Measurements from ENCODE around the gene HSD17B14.

DNA sequence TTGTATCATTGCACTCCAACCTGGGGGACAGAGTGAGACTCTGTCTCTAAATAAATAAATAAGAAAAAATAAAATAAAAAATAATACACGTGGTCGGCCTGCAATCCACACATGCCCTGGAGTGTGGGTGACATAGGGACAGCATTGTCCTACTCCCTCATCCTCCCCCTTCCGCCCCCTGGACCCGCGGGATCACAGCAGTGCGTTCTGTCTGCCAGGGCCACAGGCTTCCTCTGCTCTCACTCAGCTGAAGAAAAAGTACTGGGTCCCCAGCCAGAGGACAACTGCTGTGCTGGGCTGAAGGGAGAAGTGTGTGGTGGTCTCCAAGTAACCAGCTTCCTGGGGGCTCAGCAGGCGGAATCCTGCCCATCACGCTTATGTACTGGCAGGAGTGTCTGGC lies 31.8 kb downstream of the HSD17B14 start:
- TF ChIP-seq POLR2AphosphoS5 (IDR thresholded peaks at IDR 0.05; ENCODE audit: low read depth) (no peak), JUNB (IDR thresholded peaks at IDR 0.05; ENCODE audit: unreplicated experiment) (no peak), EZH2 (IDR thresholded peaks at IDR 0.05; ENCODE audit: low read depth, unreplicated experiment) (no peak), CREB1 (CRISPR knock-in tag; IDR thresholded peaks at IDR 0.05; ENCODE audit: low read depth) (no peak), NANOG (IDR thresholded peaks at IDR 0.05; ENCODE audit: borderline replicate concordance) (no peak), EZH2phosphoT487 (IDR thresholded peaks at IDR 0.05; ENCODE audit: unreplicated experiment) (no peak), ZNF114 (CRISPR knock-in tag; IDR thresholded peaks at IDR 0.05) (no peak)
- TF ChIP-seq, protein P1, sequence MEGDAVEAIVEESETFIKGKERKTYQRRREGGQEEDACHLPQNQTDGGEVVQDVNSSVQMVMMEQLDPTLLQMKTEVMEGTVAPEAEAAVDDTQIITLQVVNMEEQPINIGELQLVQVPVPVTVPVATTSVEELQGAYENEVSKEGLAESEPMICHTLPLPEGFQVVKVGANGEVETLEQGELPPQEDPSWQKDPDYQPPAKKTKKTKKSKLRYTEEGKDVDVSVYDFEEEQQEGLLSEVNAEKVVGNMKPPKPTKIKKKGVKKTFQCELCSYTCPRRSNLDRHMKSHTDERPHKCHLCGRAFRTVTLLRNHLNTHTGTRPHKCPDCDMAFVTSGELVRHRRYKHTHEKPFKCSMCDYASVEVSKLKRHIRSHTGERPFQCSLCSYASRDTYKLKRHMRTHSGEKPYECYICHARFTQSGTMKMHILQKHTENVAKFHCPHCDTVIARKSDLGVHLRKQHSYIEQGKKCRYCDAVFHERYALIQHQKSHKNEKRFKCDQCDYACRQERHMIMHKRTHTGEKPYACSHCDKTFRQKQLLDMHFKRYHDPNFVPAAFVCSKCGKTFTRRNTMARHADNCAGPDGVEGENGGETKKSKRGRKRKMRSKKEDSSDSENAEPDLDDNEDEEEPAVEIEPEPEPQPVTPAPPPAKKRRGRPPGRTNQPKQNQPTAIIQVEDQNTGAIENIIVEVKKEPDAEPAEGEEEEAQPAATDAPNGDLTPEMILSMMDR (conservative IDR thresholded peaks at IDR 0.05; ENCODE audit: low read depth in 2 of 2), result no peak
- TF ChIP-seq, protein P2, sequence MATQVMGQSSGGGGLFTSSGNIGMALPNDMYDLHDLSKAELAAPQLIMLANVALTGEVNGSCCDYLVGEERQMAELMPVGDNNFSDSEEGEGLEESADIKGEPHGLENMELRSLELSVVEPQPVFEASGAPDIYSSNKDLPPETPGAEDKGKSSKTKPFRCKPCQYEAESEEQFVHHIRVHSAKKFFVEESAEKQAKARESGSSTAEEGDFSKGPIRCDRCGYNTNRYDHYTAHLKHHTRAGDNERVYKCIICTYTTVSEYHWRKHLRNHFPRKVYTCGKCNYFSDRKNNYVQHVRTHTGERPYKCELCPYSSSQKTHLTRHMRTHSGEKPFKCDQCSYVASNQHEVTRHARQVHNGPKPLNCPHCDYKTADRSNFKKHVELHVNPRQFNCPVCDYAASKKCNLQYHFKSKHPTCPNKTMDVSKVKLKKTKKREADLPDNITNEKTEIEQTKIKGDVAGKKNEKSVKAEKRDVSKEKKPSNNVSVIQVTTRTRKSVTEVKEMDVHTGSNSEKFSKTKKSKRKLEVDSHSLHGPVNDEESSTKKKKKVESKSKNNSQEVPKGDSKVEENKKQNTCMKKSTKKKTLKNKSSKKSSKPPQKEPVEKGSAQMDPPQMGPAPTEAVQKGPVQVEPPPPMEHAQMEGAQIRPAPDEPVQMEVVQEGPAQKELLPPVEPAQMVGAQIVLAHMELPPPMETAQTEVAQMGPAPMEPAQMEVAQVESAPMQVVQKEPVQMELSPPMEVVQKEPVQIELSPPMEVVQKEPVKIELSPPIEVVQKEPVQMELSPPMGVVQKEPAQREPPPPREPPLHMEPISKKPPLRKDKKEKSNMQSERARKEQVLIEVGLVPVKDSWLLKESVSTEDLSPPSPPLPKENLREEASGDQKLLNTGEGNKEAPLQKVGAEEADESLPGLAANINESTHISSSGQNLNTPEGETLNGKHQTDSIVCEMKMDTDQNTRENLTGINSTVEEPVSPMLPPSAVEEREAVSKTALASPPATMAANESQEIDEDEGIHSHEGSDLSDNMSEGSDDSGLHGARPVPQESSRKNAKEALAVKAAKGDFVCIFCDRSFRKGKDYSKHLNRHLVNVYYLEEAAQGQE (IDR thresholded peaks at IDR 0.05; ENCODE audit: unreplicated experiment), result no peak
